ENCODE data around the gene SDHC. TPM values are rescaled to one million over a fixed set of nuclear protein-coding genes. Genes with fewer than 3 reads are reported as not detected.

SDHC gene
- total RNA-seq, 2 donors from 2014 or later = 37.8 to 151 TPM

DNA sequence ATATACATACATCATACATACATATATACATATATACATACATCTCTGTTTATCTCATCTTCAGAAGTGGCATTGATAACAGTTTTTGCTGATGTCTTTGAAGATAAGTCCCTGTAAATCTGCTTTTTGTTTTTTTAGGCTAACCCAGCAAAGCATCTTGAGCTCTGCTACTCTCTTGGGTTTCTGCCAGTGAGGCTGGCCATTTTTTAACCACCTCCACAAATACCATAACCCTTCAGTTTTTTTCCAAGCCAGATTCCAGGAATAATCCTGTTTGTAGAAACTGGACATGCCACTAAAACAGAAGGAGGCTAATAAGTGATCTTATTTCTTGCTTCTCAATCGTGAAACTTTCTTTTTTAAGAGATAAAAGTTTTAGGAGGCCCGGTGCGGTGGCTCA lies 21.6 kb downstream of the SDHC start:
- TF ChIP-seq, protein P1, sequence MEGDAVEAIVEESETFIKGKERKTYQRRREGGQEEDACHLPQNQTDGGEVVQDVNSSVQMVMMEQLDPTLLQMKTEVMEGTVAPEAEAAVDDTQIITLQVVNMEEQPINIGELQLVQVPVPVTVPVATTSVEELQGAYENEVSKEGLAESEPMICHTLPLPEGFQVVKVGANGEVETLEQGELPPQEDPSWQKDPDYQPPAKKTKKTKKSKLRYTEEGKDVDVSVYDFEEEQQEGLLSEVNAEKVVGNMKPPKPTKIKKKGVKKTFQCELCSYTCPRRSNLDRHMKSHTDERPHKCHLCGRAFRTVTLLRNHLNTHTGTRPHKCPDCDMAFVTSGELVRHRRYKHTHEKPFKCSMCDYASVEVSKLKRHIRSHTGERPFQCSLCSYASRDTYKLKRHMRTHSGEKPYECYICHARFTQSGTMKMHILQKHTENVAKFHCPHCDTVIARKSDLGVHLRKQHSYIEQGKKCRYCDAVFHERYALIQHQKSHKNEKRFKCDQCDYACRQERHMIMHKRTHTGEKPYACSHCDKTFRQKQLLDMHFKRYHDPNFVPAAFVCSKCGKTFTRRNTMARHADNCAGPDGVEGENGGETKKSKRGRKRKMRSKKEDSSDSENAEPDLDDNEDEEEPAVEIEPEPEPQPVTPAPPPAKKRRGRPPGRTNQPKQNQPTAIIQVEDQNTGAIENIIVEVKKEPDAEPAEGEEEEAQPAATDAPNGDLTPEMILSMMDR (IDR thresholded peaks at IDR 0.05) = no peak

DNA sequence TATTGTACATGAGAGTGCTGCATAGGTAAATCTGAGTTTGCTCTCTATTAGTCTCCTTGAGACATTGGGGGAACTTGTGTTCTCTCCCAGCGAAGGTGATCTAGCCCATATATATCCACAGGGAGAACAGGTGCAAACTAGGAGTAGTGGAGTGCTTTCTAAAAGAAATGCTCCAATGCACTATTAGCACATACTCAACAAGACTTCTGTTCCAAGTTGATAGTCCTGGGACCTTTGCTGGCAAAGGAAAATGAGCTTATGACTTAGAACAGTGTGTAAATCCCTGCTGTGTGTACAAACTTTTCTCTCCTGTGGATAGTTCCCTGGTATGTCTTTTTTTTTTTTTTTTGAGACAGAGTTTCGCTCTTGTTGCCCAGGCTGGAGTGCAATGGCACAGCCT lies 28.0 kb downstream of the SDHC start:
- peaks cover 55% of the 10 kb centered on the region for H3K36me3 ChIP-seq
- H3K27ac ChIP-seq = no peak overlapping the region
- DNase-seq (ENCODE audit: low spot score) = no peak
- H3K27me3 ChIP-seq = no peaks in the 10 kb centered on the region
- H3K4me1 ChIP-seq = no peaks in the 10 kb centered on the region
- TF ChIP-seq, protein P1 (IDR thresholded peaks at IDR 0.05) = no peak
- H3K9me3 ChIP-seq = no peaks in the 10 kb centered on the region
- no peak overlapping the region for H3K4me3 ChIP-seq

More for the DNA sequence above, 21.6 kb downstream of the SDHC start:
- Histone ChIP-seq H3K27ac (no peak overlapping the region), H3K9me3 (no peaks in the 10 kb centered on the region), H3K4me3 (no peak overlapping the region), H3K4me1 (no peaks in the 10 kb centered on the region), H3K27me3 (no peaks in the 10 kb centered on the region), H3K36me3 (peaks cover 48% of the 10 kb centered on the region)
- no peak for DNase-seq (ENCODE audit: low spot score)

DNA sequence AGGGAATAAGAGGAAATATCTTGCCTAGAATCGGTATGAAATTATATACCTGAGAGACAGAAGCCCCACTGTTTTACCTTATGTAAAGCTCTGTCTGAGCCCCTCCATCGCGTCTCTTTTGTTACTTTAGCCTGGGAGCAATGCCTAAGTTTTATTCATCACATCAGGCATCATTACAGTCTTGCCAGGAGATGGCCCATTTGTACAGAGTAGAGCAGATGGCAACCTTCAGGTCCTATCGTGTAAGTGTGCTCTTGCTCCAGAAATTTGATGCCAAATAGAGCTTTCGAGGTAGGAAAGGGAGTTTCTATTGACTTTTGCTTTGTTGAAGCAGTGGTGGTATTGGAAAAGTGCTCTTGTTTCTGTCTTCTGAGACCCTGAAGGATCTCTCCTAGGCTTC lies 28.6 kb downstream of the SDHC start:
- Histone ChIP-seq H3K27me3 (no peaks in the 10 kb centered on the region), H3K9me3 (no peaks in the 10 kb centered on the region), H3K27ac (no peak overlapping the region), H3K4me3 (no peak overlapping the region), H3K4me1 (no peaks in the 10 kb centered on the region), H3K36me3 (peaks cover 52% of the 10 kb centered on the region)
- DNase-seq (ENCODE audit: low spot score) = no peak
- TF ChIP-seq, protein P1 (IDR thresholded peaks at IDR 0.05) = no peak

DNA sequence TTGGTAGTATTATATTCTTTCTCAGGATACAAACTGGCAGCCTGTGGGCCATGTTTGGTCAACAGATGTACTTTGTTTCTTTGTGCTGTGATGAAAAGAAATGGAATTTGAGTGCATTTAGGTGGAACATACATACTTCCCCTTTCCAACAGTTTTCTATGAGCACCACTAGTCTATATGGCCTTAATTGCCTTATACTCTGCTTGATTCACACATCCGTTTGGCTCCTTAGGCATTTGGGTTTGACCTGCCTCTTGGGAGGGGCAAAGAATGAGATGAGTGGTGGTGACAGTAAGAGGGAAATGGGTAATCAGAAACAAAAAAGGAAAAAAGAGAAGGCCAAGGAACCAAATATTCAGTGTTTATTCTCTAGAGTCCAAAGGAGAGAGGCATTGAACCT lies 36.5 kb downstream of the SDHC start:
- no peaks in the 10 kb centered on the region for H3K4me1 ChIP-seq
- H3K9me3 ChIP-seq = no peaks in the 10 kb centered on the region
- H3K27ac ChIP-seq = no peak overlapping the region
- H3K4me3 ChIP-seq = no peak overlapping the region
- no peaks in the 10 kb centered on the region for H3K27me3 ChIP-seq
- H3K36me3 ChIP-seq = peaks cover 16% of the 10 kb centered on the region
- TF ChIP-seq, protein P1 (IDR thresholded peaks at IDR 0.05) = no peak
- DNase-seq (ENCODE audit: low spot score) = no peak

DNA sequence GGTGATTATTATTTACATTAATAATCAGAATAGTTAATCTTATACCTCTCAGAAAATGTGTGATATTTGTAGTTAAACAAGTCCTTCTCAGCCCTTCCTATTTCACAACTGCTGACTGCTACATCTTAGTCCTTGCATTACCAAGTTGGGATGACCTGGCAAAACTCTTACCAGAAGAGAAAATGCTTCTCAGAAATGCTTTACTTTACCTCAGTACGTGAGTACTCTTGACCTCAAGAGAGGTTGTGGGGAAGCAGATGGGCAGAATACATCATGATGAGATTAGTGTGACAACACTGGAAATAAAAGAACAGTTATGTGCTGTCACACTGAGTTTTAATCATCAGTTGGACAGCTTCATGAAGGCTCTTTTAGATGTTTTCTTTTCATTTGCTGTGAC lies 37.3 kb downstream of the SDHC start:
- DNase-seq (ENCODE audit: low spot score) = no peak
- H3K4me3 ChIP-seq = no peak overlapping the region
- H3K36me3 ChIP-seq = peaks cover 9% of the 10 kb centered on the region
- no peaks in the 10 kb centered on the region for H3K9me3 ChIP-seq
- H3K27ac ChIP-seq = no peak overlapping the region
- TF ChIP-seq, protein P1 (IDR thresholded peaks at IDR 0.05) = no peak
- H3K4me1 ChIP-seq = no peaks in the 10 kb centered on the region
- H3K27me3 ChIP-seq = no peaks in the 10 kb centered on the region

DNA sequence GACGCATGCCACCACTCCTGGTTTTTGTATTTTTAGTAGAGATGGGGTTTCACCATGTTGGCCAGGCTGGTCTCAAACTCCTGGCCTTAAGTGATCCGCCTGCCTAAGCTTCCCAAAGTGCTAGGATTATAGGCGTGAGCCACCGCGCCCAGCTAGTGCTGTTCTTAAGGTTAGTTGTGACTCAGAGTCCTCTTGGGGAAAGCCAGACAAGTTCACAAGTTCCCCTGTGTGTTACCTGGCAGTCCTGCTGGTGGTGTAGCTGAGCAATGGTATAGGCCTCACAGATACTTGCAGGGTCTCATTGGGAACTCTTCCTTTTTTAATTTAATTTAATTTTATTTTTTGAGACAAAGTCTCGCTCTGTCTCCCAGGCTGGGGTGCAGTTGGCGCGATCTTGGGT lies 42.9 kb downstream of the SDHC start:
- no peaks in the 10 kb centered on the region for H3K4me1 ChIP-seq
- H3K4me3 ChIP-seq = no peak overlapping the region
- no peaks in the 10 kb centered on the region for H3K9me3 ChIP-seq
- no peak overlapping the region for H3K27ac ChIP-seq
- no peaks in the 10 kb centered on the region for H3K27me3 ChIP-seq
- no peak for DNase-seq (ENCODE audit: low spot score)
- TF ChIP-seq, protein P1 (IDR thresholded peaks at IDR 0.05) = no peak
- peaks cover 9% of the 10 kb centered on the region for H3K36me3 ChIP-seq
